Measurements from ENCODE around the gene CHAF1A. TPM values are rescaled to one million over a fixed set of nuclear protein-coding genes. Genes with fewer than 3 reads are reported as not detected.
A peak's percentile ranks its signal among the peaks of the same experiment; 100 is the strongest.

The CHAF1A gene
- total and polyA plus RNA-seq, 12 donors, result 3.4 to 14.6 (median 8.4) TPM

- Histone ChIP-seq H3K4me1 (replicated peaks in 1 of 2) (no peaks in the 10 kb centered on the region), H3K36me3 (replicated peaks in 1 of 2) (peaks cover 0 to 15% of the 10 kb centered on the region in 2 donors), H3K27me3 (no peaks in the 10 kb centered on the region), H3K9me3 (replicated peaks in 1 of 3) (no peaks in the 10 kb centered on the region), H3K4me3 (no peak overlapping the region), H3K27ac (no peak overlapping the region)
- TF ChIP-seq POLR2A (IDR thresholded peaks at IDR 0.05) (no peak), CTCF (IDR thresholded peaks at IDR 0.05) (no peak)
- WGBS, 4 donors, result 77 to 82% (median 78%) methylated on average over 3 to 17 of the region's 17 CpGs
- intact Hi-C loops (cut with DNase I), result loop anchor here (5.0 kb wide), 1 partner anchor 88 kb away; no protein-coding TSS in a partner anchor
- peak in 1 of 7 donors; percentile 23 for DNase-seq
Observed at GRCh38 chr19:4354897-4355296, 47.5 kb upstream of the CHAF1A start.

- no peaks in the 10 kb centered on the region for H3K27me3 ChIP-seq
- DNase-seq, result peak in 1 of 7 donors; percentile 32
- intact Hi-C loops (cut with DNase I), result no loop called here
- peaks cover 0 to 39% of the 10 kb centered on the region in 2 donors for H3K36me3 ChIP-seq (replicated peaks in 1 of 2)
- H3K4me3 ChIP-seq, result no peak overlapping the region
- no peaks in the 10 kb centered on the region for H3K9me3 ChIP-seq (replicated peaks in 1 of 3)
- no peak overlapping the region for H3K27ac ChIP-seq
- TF ChIP-seq CTCF (IDR thresholded peaks at IDR 0.05) (no peak), POLR2A (IDR thresholded peaks at IDR 0.05) (no peak)
- 81 to 90% (median 87%) methylated on average over 3 to 23 of the region's 23 CpGs for WGBS, 4 donors
- peaks cover 13 to 18% of the 10 kb centered on the region in 2 donors for H3K4me1 ChIP-seq (replicated peaks in 1 of 2)
Observed at GRCh38 chr19:4357095-4357797, 45.2 kb upstream of the CHAF1A start.

- peak in 1 of 7 donors; percentile 35 for DNase-seq
- WGBS, 4 donors, result 82 to 91% (median 89%) methylated on average over 6 to 16 of the region's 16 CpGs
- H3K4me3 ChIP-seq, result no peak overlapping the region
- H3K36me3 ChIP-seq (replicated peaks in 1 of 2), result peaks cover 0 to 46% of the 10 kb centered on the region in 2 donors
- H3K4me1 ChIP-seq (replicated peaks in 1 of 2), result peaks cover 13 to 18% of the 10 kb centered on the region in 2 donors
- no peak overlapping the region for H3K27ac ChIP-seq
- no peaks in the 10 kb centered on the region for H3K27me3 ChIP-seq
- intact Hi-C loops (cut with DNase I), result no loop called here
- TF ChIP-seq POLR2A (IDR thresholded peaks at IDR 0.05), result no peak
- TF ChIP-seq CTCF (IDR thresholded peaks at IDR 0.05), result no peak
- H3K9me3 ChIP-seq (replicated peaks in 1 of 3), result no peaks in the 10 kb centered on the region
Observed at GRCh38 chr19:4357921-4358326, 44.5 kb upstream of the CHAF1A start.

GRCh38 chr19:4358709-4359626, 43.5 kb upstream of the CHAF1A start:
- peak overlapping the region in 2 of 5 donors; percentile 78 to 83 for H3K27ac ChIP-seq
- DNase-seq, result no peak
- H3K4me3 ChIP-seq, result no peak overlapping the region
- H3K27me3 ChIP-seq, result no peaks in the 10 kb centered on the region
- H3K4me1 ChIP-seq (replicated peaks in 1 of 2), result peaks cover 13 to 18% of the 10 kb centered on the region in 2 donors
- intact Hi-C loops (cut with DNase I), result no loop called here
- H3K36me3 ChIP-seq (replicated peaks in 1 of 2), result peaks cover 0 to 56% of the 10 kb centered on the region in 2 donors
- 83 to 93% (median 91%) methylated on average over 14 to 25 of the region's 25 CpGs for WGBS, 4 donors
- TF ChIP-seq POLR2A (IDR thresholded peaks at IDR 0.05) (no peak), CTCF (IDR thresholded peaks at IDR 0.05) (no peak)
- no peaks in the 10 kb centered on the region for H3K9me3 ChIP-seq (replicated peaks in 1 of 3)
